ENCODE data around the gene TNFRSF6B.

Gene TNFRSF6B

DNA sequence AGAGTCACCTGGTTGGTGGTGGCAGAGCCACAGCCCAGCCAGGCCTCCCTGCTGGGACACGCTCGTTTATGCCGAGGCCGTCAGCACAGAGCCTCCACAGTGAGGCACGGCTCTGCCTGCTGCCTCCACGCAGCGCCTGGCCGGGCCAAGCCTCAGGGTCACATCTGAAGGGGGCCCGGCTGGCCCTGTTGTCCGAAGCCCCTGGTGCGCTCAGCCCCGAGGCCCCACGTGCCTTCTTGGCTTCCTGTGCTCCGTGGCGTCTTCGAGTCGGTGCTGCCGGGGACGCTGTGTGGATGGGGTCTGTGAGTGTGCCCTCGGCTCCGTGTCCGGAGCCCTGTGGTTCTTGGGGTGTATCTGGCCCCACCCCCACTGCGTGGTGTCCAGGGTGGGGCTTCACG is 10.4 kb upstream of the TNFRSF6B start:
- peaks cover 3% of the 10 kb centered on the region; the same call in 1 of the 2 replicates for H3K4me1 ChIP-seq (ENCODE audit: insufficient read depth, low read length)
- 0 out of 2 replicates have a peak, but pooled peaks cover 3% of the 10 kb centered on the region for H3K36me3 ChIP-seq (ENCODE audit: insufficient read depth, low read length)
- no peaks in the 10 kb centered on the region for H3K9me3 ChIP-seq (ENCODE audit: control insufficient read depth, insufficient read depth, low read length)
- no peak overlapping the region for H3K9ac ChIP-seq (ENCODE audit: low read depth, low read length)

GRCh38 chr20:63686492-63687321 is 9.7 kb upstream of the TNFRSF6B start:
- peaks cover 3% of the 10 kb centered on the region; the same call in 1 of the 2 replicates for H3K4me1 ChIP-seq (ENCODE audit: insufficient read depth, low read length)
- H3K36me3 ChIP-seq (ENCODE audit: insufficient read depth, low read length): 0 out of 2 replicates have a peak, but pooled peaks cover 3% of the 10 kb centered on the region
- no peak overlapping the region for H3K9ac ChIP-seq (ENCODE audit: low read depth, low read length)
- H3K9me3 ChIP-seq (ENCODE audit: control insufficient read depth, insufficient read depth, low read length): no peaks in the 10 kb centered on the region

DNA sequence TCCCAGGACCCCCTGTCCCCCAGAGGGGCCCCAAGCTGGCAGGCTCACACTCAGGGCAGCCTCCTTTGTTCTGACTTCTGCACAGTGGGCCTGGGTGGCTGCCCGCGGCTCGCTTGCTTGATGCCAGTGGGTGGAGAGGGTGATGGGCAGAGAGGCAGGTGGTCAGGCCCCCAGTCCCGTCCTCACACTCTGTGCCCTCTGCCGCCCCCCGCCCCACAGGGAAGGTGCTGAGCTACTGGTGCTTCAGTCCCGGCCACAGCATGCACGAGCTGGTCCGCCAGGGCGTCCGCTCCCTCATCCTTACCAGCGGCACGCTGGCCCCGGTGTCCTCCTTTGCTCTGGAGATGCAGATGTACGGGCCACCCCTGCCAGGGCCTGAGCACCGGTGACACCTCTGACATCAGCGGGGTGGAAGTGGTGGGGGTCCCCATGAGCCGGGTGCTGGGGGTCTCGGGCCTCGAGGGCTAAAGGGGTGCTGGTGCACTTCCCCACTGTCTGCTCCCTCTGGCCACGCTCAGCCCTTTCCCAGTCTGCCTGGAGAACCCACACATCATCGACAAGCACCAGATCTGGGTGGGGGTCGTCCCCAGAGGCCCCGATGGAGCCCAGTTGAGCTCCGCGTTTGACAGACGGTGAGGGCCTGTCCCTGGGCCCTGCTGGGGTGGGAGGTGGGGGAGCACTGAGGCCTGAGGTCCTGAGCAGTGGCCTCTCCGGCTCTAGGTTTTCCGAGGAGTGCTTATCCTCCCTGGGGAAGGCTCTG is 8.9 kb upstream of the TNFRSF6B start:
- Histone ChIP-seq H3K4me1 (ENCODE audit: insufficient read depth, low read length) (peaks cover 3% of the 10 kb centered on the region; the same call in 1 of the 2 replicates), H3K36me3 (ENCODE audit: insufficient read depth, low read length) (0 out of 2 replicates have a peak, but pooled peaks cover 3% of the 10 kb centered on the region), H3K9ac (ENCODE audit: low read depth, low read length) (no peak overlapping the region), H3K9me3 (ENCODE audit: control insufficient read depth, insufficient read depth, low read length) (no peaks in the 10 kb centered on the region)

GRCh38 chr20:63688228-63689045 is 8.0 kb upstream of the TNFRSF6B start:
- Histone ChIP-seq H3K4me1 (ENCODE audit: insufficient read depth, low read length) (no peaks in the 10 kb centered on the region; the same call in 1 of the 2 replicates), H3K36me3 (ENCODE audit: insufficient read depth, low read length) (no peaks in the 10 kb centered on the region), H3K9me3 (ENCODE audit: control insufficient read depth, insufficient read depth, low read length) (no peaks in the 10 kb centered on the region), H3K9ac (ENCODE audit: low read depth, low read length) (no peak overlapping the region)

DNA sequence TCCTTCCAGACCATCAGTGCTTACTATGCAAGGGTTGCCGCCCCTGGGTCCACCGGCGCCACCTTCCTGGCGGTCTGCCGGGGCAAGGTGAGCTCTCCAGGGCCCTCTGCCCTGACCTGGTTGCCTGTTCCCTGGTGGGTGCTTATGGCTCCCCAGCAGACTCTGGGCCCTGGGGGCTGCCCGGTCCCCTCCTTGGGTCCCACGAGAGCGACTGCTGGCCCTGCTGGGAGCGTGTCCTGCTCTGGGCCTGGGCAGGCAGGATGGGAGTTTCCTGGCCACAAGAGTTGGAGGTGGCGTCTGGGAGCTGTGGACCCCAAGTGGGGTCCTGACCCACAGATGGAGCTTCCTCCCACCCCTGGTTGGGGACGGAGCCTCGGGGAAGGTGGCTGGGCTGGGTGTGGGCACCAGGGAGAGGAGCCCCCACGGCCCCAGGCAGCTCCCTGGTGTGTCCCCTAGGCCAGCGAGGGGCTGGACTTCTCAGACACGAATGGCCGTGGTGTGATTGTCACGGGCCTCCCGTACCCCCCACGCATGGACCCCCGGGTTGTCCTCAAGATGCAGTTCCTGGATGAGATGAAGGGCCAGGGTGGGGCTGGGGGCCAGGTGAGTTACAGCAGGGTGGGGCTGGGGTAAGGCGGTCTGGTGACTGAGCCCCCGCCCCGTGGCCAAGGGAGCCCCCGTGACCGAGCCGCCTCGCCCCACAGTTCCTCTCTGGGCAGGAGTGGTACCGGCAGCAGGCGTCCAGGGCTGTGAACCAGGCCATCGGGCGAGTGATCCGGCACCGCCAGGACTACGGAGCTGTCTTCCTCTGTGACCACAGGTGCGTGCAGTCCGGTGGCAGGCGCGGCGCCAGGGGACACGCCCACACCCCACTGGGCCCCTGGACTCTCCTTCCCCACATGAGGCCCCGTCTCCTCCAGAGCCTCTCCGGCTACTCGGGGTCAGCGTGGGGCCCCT is 7.1 kb upstream of the TNFRSF6B start:
- Histone ChIP-seq H3K9me3 (ENCODE audit: control insufficient read depth, insufficient read depth, low read length) (no peaks in the 10 kb centered on the region), H3K4me1 (ENCODE audit: insufficient read depth, low read length) (no peaks in the 10 kb centered on the region; the same call in 1 of the 2 replicates), H3K9ac (ENCODE audit: low read depth, low read length) (no peak overlapping the region), H3K36me3 (ENCODE audit: insufficient read depth, low read length) (peaks cover 2% of the 10 kb centered on the region; the same call in 1 of the 2 replicates)

DNA sequence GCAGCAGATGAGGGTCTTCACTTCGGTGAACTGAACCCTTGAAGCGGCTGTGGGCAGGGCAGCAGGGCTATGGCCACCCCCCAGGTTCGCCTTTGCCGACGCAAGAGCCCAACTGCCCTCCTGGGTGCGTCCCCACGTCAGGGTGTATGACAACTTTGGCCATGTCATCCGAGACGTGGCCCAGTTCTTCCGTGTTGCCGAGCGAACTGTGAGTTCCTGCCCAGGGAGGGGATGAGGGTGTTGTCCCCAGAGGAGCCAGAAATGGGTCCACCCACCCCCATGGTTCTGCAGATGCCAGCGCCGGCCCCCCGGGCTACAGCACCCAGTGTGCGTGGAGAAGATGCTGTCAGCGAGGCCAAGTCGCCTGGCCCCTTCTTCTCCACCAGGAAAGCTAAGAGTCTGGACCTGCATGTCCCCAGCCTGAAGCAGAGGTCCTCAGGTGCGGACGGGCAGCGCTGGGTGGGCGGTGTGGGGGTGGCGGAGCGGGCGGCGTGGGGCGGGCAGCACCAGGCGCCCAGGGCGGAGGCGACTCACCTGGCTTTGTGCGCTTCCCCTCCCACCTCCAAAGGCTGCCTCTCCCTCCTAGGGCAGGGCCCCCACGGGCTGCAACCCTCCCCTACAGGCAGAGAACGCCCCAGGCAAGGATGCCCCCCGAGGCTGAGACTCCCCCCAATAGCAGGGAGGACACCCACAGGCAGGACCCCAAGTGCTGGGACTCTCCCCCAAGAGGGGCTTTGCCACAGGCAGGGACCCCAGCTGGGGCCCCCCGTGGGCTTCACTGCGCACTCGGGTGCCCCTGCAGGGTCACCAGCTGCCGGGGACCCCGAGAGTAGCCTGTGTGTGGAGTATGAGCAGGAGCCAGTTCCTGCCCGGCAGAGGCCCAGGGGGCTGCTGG is 6.2 kb upstream of the TNFRSF6B start:
- Histone ChIP-seq H3K9ac (ENCODE audit: low read depth, low read length) (no peak overlapping the region), H3K36me3 (ENCODE audit: insufficient read depth, low read length) (peaks cover 2% of the 10 kb centered on the region; the same call in 1 of the 2 replicates), H3K4me1 (ENCODE audit: insufficient read depth, low read length) (no peaks in the 10 kb centered on the region; the same call in 1 of the 2 replicates), H3K9me3 (ENCODE audit: control insufficient read depth, insufficient read depth, low read length) (no peaks in the 10 kb centered on the region)

GRCh38 chr20:63690898-63691710 is 5.3 kb upstream of the TNFRSF6B start:
- H3K9me3 ChIP-seq (ENCODE audit: control insufficient read depth, insufficient read depth, low read length): no peaks in the 10 kb centered on the region
- peaks cover 3% of the 10 kb centered on the region; the same call in 1 of the 2 replicates for H3K4me1 ChIP-seq (ENCODE audit: insufficient read depth, low read length)
- no peak overlapping the region for H3K9ac ChIP-seq (ENCODE audit: low read depth, low read length)
- peaks cover 2% of the 10 kb centered on the region; the same call in 1 of the 2 replicates for H3K36me3 ChIP-seq (ENCODE audit: insufficient read depth, low read length)

- H3K4me1 ChIP-seq (ENCODE audit: insufficient read depth, low read length): peaks cover 6% of the 10 kb centered on the region; the same call in 1 of the 2 replicates
- peaks cover 2% of the 10 kb centered on the region; the same call in 1 of the 2 replicates for H3K36me3 ChIP-seq (ENCODE audit: insufficient read depth, low read length)
- no peaks in the 10 kb centered on the region for H3K9me3 ChIP-seq (ENCODE audit: control insufficient read depth, insufficient read depth, low read length)
- H3K9ac ChIP-seq (ENCODE audit: low read depth, low read length): no peak overlapping the region
Observed at GRCh38 chr20:63691711-63692435, 4.6 kb upstream of the TNFRSF6B start.

GRCh38 chr20:63692436-63693082 is 3.9 kb upstream of the TNFRSF6B start:
- peaks cover 6% of the 10 kb centered on the region; the same call in 1 of the 2 replicates for H3K4me1 ChIP-seq (ENCODE audit: insufficient read depth, low read length)
- no peak overlapping the region for H3K9ac ChIP-seq (ENCODE audit: low read depth, low read length)
- peaks cover 2% of the 10 kb centered on the region; the same call in 1 of the 2 replicates for H3K36me3 ChIP-seq (ENCODE audit: insufficient read depth, low read length)

GRCh38 chr20:63693083-63693732 is 3.2 kb upstream of the TNFRSF6B start:
- Histone ChIP-seq H3K9ac (ENCODE audit: low read depth, low read length) (no peak overlapping the region), H3K9me3 (ENCODE audit: control insufficient read depth, insufficient read depth, low read length) (no peaks in the 10 kb centered on the region), H3K4me1 (ENCODE audit: insufficient read depth, low read length) (peaks cover 6% of the 10 kb centered on the region; the same call in 1 of the 2 replicates), H3K36me3 (ENCODE audit: insufficient read depth, low read length) (peaks cover 2% of the 10 kb centered on the region; the same call in 1 of the 2 replicates)

More at GRCh38 chr20:63692436-63693082, 3.9 kb upstream of the TNFRSF6B start:
- no peaks in the 10 kb centered on the region for H3K9me3 ChIP-seq (ENCODE audit: control insufficient read depth, insufficient read depth, low read length)
